Choroid plexus epithelial cell (primary cell): ENCODE data around the gene TARS3.
A peak's percentile ranks its signal among the peaks of the same experiment; 100 is the strongest.
"Not testable (repeated sequence)": the region's sequence is repeated elsewhere in the genome, so short reads cannot be mapped to it uniquely, and the experiment has no call there.

Experiments
- DNase-seq: peaks from one replicate; pipeline ENCODE4 v3.0.0-alpha.2; 2010; ENCODE audit warnings: low read depth
- H3K4me3 ChIP-seq: 2 replicates; pipeline ENCODE4 v1.5.1; 2011; ENCODE audit warnings: low read depth, mild to moderate bottlenecking, control low read depth, low read length, moderate library complexity
- TF ChIP-seq, protein P1 (sequence below): conservative IDR thresholded peaks from 2 replicates; pipeline ENCODE4 v1.5.1; 2011; ENCODE audit warnings: low read depth, mild to moderate bottlenecking, control low read depth, inconsistent platforms, low read length, moderate library complexity

The TARS3 gene

DNA sequence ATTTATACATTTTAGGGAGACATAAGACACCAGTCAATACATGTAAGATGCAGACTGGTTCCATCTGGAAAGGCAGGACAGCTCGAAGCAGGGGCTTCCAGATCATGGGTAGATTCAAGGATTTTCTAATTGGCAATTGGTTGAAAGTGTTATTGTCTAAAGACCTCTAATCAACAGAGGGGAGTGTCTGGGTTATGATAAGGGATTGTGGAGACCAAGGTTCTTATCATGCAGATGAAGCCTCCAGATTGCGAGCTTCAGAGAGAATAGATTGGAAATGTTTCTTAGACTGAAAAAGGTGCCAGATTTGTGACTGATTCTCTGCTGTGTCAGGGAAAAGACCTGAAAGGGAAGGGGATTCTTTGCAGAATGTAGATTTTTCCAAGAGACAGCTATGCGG lies 87.2 kb downstream of the TARS3 start:
- TF ChIP-seq, protein P1, sequence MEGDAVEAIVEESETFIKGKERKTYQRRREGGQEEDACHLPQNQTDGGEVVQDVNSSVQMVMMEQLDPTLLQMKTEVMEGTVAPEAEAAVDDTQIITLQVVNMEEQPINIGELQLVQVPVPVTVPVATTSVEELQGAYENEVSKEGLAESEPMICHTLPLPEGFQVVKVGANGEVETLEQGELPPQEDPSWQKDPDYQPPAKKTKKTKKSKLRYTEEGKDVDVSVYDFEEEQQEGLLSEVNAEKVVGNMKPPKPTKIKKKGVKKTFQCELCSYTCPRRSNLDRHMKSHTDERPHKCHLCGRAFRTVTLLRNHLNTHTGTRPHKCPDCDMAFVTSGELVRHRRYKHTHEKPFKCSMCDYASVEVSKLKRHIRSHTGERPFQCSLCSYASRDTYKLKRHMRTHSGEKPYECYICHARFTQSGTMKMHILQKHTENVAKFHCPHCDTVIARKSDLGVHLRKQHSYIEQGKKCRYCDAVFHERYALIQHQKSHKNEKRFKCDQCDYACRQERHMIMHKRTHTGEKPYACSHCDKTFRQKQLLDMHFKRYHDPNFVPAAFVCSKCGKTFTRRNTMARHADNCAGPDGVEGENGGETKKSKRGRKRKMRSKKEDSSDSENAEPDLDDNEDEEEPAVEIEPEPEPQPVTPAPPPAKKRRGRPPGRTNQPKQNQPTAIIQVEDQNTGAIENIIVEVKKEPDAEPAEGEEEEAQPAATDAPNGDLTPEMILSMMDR: no peak
- no peak for DNase-seq
- no peak overlapping the region for H3K4me3 ChIP-seq

DNA sequence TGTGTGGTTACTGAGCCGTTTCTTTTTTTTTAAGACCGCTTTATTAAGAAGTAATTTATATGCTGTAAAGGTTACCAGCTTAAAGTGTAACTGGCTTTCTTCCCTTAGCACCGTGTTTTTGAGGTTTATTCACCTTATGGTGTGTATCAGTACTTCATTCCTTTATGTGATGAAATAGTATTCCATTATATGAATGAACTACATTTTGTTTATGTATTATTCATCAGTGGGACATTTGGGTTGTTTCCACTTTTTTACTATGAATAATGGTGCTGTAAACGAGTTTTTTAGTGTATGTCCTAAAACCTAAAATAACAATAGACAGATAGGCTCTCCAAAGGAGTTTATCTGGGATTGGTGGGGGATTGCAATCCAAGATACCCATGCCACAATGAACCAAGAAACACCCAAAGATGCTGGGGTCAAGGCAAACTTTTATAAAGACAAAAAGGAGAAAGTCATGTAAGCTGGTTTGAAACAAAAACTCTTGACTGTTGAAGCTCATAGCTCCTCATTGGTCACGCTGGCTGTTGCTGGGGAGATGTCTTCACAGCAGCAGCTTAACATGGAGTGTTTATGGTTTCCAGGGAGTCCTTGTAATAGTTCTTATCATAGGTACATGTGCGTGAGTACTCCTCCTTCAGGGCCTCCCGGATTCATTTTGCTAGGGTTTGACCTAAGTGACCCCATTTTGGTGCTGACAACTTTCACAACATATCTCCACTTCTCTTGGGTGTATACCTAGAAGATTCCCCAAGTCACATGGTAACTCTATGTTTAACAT lies 88.1 kb downstream of the TARS3 start:
- H3K4me3 ChIP-seq: no peak overlapping the region
- TF ChIP-seq, protein P1: no peak
- peak; percentile 30 for DNase-seq

DNA sequence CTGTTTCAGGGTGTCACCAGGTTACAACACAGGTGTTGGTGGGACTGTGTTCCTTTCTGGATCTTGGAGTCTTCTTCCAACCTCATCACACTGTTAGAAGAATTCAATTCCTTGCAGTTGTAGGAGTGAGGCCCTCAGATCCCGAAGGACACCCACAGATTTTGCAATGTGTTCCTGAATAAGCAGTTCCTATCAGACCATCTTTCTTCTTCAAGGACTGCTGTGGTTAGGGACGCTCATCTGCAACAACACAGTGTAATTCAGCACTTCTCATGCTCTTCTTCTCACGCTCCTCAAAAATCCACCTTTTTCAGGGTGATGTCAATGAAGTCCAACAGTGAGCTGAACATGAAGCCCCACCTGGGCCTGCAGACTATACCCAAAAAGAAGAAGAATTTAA lies 90.9 kb downstream of the TARS3 start:
- H3K4me3 ChIP-seq: no peak overlapping the region
- TF ChIP-seq, protein P1: no peak
- no peak for DNase-seq

DNA sequence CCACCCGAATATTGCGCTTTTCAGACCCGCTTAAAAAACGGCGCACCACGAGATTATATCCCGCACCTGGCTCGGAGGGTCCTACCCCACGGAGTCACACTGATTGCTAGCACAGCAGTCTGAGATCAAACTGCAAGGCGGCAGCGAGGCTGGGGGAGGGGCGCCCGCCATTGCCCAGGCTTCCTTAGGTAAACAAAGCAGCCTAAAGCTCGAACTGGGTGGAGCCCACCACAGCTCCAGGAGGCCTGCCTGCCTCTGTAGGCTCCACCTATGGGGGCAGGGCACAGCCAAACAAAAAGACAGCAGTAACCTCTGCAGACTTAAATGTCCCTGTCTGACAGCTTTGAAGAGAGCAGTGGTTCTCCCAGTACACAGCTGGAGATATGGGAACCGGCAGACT lies 97.5 kb downstream of the TARS3 start:
- not testable (repeated sequence) for DNase-seq, H3K4me3 ChIP-seq

DNA sequence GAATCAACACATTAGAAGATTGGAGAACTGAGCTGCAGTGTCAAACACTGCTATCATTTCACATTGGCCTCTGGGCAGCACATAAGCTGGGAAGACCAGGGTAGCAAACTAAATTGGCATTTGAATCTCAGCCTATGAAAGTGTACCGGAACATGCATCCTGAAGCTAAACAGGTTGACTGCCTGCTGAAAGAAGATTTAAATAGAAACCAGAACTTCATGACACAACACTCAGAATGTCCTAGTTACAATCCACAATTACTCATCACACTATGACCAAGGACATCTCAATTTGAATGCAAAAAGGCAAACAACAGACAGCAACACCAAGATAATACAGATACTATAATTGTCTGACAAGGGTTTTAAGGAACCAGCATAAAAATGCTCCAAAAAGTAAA lies 98.3 kb downstream of the TARS3 start:
- DNase-seq: no peak
- TF ChIP-seq, protein P1: no peak
- no peak overlapping the region for H3K4me3 ChIP-seq

DNA sequence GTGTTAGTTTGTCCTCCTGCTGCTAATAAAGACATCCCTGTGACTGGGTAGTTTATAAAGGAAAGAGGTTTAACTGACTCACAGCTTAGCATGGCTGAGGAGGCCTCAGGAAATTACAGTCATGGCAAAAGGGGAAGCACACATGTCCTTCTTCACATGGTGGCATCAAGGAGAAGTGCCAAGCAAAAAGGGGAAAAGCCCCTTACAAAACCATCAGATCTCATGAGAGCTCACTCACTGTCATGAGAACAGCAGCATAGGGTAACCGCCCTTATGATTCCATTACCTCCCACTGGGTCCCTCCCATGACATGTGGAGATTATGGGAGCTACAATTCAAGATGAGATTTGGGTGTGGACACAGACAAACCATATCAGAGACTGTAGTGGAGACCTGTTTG lies 99.1 kb downstream of the TARS3 start:
- no peak overlapping the region for H3K4me3 ChIP-seq
- TF ChIP-seq, protein P1: no peak
- no peak for DNase-seq

DNA sequence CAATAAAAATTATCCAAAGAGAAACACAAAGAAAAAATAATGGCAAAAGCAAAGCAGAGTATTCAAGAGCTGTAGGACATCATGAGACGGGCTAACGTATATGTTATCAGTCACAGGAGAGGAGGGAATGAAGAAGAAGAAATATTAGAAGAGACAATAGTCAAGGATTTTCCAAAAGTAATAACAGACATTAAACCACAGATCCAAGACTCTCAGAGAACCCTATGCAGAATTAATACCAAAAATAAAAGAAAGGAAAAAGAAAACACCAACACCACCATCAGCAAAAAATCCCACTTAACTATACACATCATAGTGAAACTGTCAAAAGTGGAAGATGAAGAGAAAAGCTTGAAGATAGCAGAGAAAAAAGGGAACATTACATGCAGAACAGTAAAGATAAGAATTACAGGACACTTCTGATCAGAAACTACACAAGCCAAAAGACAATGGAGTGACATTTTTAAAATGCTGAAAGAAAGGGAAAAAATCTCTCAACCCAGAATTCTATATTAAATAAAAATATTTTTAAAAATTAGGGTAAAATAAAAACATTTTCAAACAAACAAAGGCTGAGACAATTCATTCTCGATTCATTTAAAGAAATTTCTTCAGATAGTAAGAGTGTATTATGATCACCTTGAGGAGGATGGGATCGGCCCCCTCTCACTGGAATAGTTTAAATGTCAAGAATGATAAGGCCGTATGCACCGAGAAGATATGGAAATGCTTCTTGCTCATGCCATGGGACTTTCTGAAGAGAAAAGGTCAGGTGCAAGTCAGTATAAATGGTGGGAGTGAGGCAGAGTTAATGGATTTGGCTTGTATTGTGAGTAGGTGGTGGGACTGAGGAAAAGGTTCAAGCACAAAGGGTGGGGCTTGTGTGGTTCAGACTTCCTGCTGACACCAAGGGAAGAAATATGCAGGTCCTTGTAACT lies 100.6 kb downstream of the TARS3 start:
- no peak for DNase-seq
- H3K4me3 ChIP-seq: no peak overlapping the region
- TF ChIP-seq, protein P1: no peak
